ENCODE data around the gene LARGE1. TPM values are rescaled to one million over a fixed set of nuclear protein-coding genes. Genes with fewer than 3 reads are reported as not detected.
A peak's percentile ranks its signal among the peaks of the same experiment; 100 is the strongest.

The LARGE1 gene
- total RNA-seq, 4 donors from 2014 or later: 18.7 to 82.1 (median 39.2) TPM

DNA sequence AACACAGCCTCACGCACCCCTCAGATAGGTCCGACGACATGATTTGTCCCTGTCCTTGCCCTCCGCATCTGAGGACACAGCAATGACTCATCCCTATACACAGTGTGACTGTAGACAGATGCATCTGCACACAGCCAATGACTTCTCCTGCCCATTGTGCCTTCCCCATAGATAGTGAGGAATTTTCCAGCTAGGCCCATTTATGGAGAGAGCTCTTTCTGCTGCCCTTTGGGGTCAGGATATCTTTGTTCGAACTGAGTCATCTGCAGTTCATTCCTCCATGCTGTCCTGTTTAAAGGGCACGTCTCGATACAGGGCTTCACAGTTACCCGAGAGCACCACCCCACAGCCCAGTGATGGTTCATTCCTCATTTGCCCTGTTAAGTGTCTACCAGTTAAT, 96.7 kb downstream of the LARGE1 start:
- Histone ChIP-seq H3K4me1 (peaks cover 0 to 5% of the 10 kb centered on the region in 2 donors), H3K4me3 (no peak overlapping the region), H3K36me3 (no peaks in the 10 kb centered on the region), H3K27me3 (no peaks in the 10 kb centered on the region), H3K27ac (peak overlapping the region in 1 of 2 donors; percentile 11), H3K9me3 (no peaks in the 10 kb centered on the region)
- intact Hi-C loops (cut with DNase I; ENCODE audit: low total_unique reads): no loop called here
- TF ChIP-seq POLR2A (IDR thresholded peaks at IDR 0.05): no peak
- TF ChIP-seq, protein P1, sequence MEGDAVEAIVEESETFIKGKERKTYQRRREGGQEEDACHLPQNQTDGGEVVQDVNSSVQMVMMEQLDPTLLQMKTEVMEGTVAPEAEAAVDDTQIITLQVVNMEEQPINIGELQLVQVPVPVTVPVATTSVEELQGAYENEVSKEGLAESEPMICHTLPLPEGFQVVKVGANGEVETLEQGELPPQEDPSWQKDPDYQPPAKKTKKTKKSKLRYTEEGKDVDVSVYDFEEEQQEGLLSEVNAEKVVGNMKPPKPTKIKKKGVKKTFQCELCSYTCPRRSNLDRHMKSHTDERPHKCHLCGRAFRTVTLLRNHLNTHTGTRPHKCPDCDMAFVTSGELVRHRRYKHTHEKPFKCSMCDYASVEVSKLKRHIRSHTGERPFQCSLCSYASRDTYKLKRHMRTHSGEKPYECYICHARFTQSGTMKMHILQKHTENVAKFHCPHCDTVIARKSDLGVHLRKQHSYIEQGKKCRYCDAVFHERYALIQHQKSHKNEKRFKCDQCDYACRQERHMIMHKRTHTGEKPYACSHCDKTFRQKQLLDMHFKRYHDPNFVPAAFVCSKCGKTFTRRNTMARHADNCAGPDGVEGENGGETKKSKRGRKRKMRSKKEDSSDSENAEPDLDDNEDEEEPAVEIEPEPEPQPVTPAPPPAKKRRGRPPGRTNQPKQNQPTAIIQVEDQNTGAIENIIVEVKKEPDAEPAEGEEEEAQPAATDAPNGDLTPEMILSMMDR (IDR thresholded peaks at IDR 0.05): no peak
- DNase-seq: no peak

DNA sequence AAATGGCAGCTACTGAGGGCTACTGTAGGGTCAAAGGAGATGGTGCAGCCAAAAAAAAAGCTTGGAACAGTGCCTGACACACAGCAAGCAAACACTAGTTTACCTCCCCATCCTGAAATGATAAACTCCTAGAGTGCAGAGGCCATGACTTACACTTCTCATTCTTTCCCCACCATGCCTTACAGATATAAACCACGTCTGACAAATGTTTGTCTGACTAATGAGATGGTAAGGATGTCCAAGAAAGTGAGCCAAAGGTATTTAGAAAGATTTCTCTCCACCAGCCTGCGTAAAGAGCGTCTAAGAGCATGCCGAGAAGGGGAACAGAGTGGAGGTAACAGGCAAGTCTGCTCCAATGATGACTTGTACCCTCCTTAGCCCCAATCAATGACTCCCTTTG, 99.0 kb downstream of the LARGE1 start:
- DNase-seq: no peak
- Histone ChIP-seq H3K4me1 (peaks cover 0 to 5% of the 10 kb centered on the region in 2 donors), H3K36me3 (no peaks in the 10 kb centered on the region), H3K9me3 (no peaks in the 10 kb centered on the region), H3K27ac (no peak overlapping the region), H3K27me3 (no peaks in the 10 kb centered on the region), H3K4me3 (no peak overlapping the region)
- intact Hi-C loops (cut with DNase I; ENCODE audit: low total_unique reads): no loop called here
- TF ChIP-seq, protein P1 (IDR thresholded peaks at IDR 0.05): no peak
- no peak for TF ChIP-seq POLR2A (IDR thresholded peaks at IDR 0.05)

DNA sequence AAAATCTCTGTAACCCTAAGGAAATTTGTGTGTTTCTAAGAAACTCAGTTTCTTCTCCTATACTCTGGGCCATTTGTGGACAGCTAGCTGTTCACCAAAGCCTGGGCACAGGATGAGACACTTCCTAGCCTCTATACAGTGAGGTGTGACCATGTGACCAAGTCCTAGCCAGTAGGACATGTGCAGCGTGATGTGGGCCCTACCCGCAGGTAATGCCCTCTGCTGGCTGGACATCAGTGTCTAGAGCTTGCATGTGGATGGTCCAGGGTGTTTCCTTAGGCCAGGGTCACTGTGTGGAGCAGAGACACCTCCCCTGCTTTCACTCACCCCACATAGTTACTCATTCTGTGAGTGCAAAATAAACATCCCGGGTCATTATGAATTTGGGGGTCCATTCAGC, 100.5 kb downstream of the LARGE1 start:
- H3K27ac ChIP-seq: no peak overlapping the region
- H3K4me3 ChIP-seq: no peak overlapping the region
- H3K9me3 ChIP-seq: no peaks in the 10 kb centered on the region
- H3K27me3 ChIP-seq: no peaks in the 10 kb centered on the region
- no peak for TF ChIP-seq POLR2A (IDR thresholded peaks at IDR 0.05)
- TF ChIP-seq, protein P1 (IDR thresholded peaks at IDR 0.05): no peak
- DNase-seq: no peak
- peaks cover 0 to 1% of the 10 kb centered on the region in 2 donors for H3K4me1 ChIP-seq
- intact Hi-C loops (cut with DNase I; ENCODE audit: low total_unique reads): no loop called here
- H3K36me3 ChIP-seq: no peaks in the 10 kb centered on the region

DNA sequence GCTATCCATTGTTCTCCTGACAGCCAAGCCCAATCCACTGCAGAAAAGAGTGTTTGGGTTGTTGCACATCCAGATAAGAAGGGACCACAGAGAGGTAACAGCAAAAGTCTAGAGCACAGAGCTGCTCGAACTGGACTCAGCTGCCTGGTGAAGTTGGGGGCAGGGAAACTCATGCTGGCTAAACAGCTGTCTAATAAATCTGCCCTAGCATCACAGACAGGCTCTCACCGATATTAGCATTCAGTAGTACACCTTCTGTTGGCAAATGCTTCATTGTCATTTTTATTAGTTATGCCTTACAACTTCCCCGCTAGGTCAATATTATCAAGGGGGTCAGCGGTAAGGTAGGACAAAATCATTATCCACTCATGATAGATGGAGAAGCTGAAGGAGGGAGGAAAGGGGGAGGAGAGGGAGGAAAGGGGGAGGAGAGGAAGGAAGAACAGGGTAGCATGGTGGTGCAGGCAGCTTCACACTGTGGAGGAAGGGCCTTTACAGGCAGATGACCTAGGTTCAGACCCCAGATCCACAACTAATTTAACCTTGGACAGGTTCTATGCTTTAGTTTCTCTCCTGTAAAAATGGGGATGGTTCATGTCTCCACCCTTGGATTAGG, 102.7 kb downstream of the LARGE1 start:
- DNase-seq: no peak
- no peaks in the 10 kb centered on the region for H3K27me3 ChIP-seq
- TF ChIP-seq, protein P1 (IDR thresholded peaks at IDR 0.05): no peak
- TF ChIP-seq POLR2A (IDR thresholded peaks at IDR 0.05): no peak
- no peaks in the 10 kb centered on the region for H3K9me3 ChIP-seq
- H3K27ac ChIP-seq: no peak overlapping the region
- intact Hi-C loops (cut with DNase I; ENCODE audit: low total_unique reads): no loop called here
- no peak overlapping the region for H3K4me3 ChIP-seq
- no peaks in the 10 kb centered on the region for H3K4me1 ChIP-seq
- H3K36me3 ChIP-seq: no peaks in the 10 kb centered on the region

DNA sequence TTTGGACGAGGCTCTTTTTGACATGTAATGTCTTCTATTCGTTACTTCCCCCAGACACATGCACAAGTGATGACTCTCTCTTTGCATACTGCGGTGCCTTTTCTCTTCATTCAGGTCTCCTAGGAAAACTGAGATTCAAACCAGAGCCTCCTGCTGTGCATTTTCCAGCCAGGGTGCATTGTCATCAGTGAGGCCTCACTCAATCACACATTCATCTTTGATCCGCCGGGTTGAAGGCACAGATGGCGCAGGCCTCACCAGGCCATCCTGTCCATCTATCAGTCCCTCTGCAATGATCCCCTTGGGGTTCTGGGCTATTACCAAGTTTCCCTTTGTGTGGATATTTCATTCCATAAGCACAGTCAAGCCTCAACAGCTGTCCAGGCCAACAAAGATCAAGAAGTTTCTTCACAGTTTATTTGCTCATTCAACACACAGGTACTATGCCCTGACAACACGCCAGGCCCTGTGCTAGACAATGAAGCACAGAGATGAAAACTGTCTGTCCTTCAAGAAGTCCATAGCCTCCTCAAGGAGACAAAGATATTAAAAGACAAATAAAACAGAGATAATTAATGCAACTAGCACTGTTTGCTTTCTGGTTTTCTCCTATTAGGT, 107.8 kb downstream of the LARGE1 start:
- TF ChIP-seq, protein P1 (IDR thresholded peaks at IDR 0.05): no peak
- no peak for TF ChIP-seq POLR2A (IDR thresholded peaks at IDR 0.05)
- H3K4me3 ChIP-seq: no peak overlapping the region
- H3K27me3 ChIP-seq: no peaks in the 10 kb centered on the region
- no peak for DNase-seq
- no peaks in the 10 kb centered on the region for H3K36me3 ChIP-seq
- H3K4me1 ChIP-seq: peaks cover 0 to 10% of the 10 kb centered on the region in 2 donors
- no peaks in the 10 kb centered on the region for H3K9me3 ChIP-seq
- intact Hi-C loops (cut with DNase I; ENCODE audit: low total_unique reads): no loop called here
- peak overlapping the region; percentile 83 for H3K27ac ChIP-seq

All from uterus (tissue), 4 donors.